Measurements from ENCODE around the gene CROT.

DNA sequence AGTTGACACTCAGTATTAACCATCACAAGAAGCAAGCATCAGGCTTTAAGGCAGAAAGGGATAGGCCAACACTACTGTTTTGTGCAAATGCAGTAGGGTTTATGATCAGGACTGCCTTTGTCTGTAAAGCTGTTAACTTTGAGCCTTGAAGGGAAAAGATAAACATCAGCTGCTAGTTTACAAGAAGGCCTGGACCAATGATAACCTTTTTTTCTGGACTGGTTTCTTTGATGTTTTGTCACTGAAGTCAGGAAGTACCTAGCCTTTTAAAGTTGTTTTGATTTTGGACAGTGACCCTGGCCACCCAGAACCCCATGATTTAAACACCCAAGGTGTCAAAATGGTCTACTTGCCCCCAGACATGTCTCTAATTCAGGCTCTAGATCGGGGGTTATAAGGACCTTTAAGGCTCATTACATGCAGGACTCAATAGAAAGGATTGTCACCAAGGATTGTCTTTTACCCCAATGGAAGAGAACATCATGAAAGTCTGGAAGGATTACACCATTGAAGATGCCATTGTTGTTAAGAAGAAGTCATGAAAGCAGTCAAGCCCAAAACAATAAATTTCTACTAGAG is 50.1 kb downstream of the CROT start:
- TF ChIP-seq, protein P1, sequence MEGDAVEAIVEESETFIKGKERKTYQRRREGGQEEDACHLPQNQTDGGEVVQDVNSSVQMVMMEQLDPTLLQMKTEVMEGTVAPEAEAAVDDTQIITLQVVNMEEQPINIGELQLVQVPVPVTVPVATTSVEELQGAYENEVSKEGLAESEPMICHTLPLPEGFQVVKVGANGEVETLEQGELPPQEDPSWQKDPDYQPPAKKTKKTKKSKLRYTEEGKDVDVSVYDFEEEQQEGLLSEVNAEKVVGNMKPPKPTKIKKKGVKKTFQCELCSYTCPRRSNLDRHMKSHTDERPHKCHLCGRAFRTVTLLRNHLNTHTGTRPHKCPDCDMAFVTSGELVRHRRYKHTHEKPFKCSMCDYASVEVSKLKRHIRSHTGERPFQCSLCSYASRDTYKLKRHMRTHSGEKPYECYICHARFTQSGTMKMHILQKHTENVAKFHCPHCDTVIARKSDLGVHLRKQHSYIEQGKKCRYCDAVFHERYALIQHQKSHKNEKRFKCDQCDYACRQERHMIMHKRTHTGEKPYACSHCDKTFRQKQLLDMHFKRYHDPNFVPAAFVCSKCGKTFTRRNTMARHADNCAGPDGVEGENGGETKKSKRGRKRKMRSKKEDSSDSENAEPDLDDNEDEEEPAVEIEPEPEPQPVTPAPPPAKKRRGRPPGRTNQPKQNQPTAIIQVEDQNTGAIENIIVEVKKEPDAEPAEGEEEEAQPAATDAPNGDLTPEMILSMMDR (conservative IDR thresholded peaks at IDR 0.05; ENCODE audit: low read length): no peak
- no peak for TF ChIP-seq EZH2phosphoT487 (IDR thresholded peaks at IDR 0.05; ENCODE audit: borderline replicate concordance)
